Omental fat pad (tissue), 4 donors: Measurements from ENCODE around the gene SEMA5A. TPM values are rescaled to one million over a fixed set of nuclear protein-coding genes. Genes with fewer than 3 reads are reported as not detected.
A peak's percentile ranks its signal among the peaks of the same experiment; 100 is the strongest.

Experiments used
- ATAC-seq: fragments of 150-250 bp; one replicate; pipeline ENCODE4 v1.9.1; 2016; ENCODE audit warnings: mild to moderate bottlenecking, moderate library complexity; ENCODE audit not compliant: low FRiP score
- DNase-seq: peaks from one replicate; pipeline ENCODE4 v3.0.0-alpha.2; 2019; ENCODE audit warnings: low spot score
- CTCF ChIP-seq, 3 donors: fragments of 450-650 bp; IDR thresholded peaks; one replicate each; pipeline ENCODE4 v1.5.1; 2016 to 2017; ENCODE audit warnings: antibody characterized with exemption in 3 of 3, mild to moderate bottlenecking in 3 of 3, moderate library complexity in 2 of 3
- total RNA-seq, 4 donors: library from RNA; depleted of rRNA; stranded (reverse); fragments of >200 nt; gene quantifications; one replicate each; pipeline ENCODE4 v1.1.0, GENCODE V29; 2016

Gene SEMA5A
- total RNA-seq, 4 donors from 2014 or later, result 6.3 to 60.2 (median 22.1) TPM

GRCh38 chr5:9288234-9288633 is 257.6 kb downstream of the SEMA5A start:
- DNase-seq (no peak), ATAC-seq (no peak)
- TF ChIP-seq CTCF (IDR thresholded peaks at IDR 0.05), result no peak

- no peak for TF ChIP-seq CTCF (IDR thresholded peaks at IDR 0.05)
- ATAC-seq, result peak; percentile 93
Measured at GRCh38 chr5:9284781-9285307, 261.0 kb downstream of the SEMA5A start.

GRCh38 chr5:9284272-9284671 is 261.6 kb downstream of the SEMA5A start:
- no peak for TF ChIP-seq CTCF (IDR thresholded peaks at IDR 0.05)
- no peak for ATAC-seq
- no peak for DNase-seq

More at GRCh38 chr5:9284781-9285307, 261.0 kb downstream of the SEMA5A start:
- no peak for DNase-seq

GRCh38 chr5:9283473-9283872 is 262.4 kb downstream of the SEMA5A start:
- ATAC-seq (no peak), DNase-seq (no peak)
- TF ChIP-seq CTCF (IDR thresholded peaks at IDR 0.05), result no peak

GRCh38 chr5:9283021-9283420 is 262.9 kb downstream of the SEMA5A start:
- no peak for ATAC-seq
- no peak for TF ChIP-seq CTCF (IDR thresholded peaks at IDR 0.05)
- DNase-seq, result no peak

GRCh38 chr5:9282211-9282610 is 263.7 kb downstream of the SEMA5A start:
- DNase-seq, result no peak
- no peak for ATAC-seq
- TF ChIP-seq CTCF (IDR thresholded peaks at IDR 0.05), result no peak

- DNase-seq (no peak), ATAC-seq (no peak)
- TF ChIP-seq CTCF (IDR thresholded peaks at IDR 0.05), result no peak
Measured at GRCh38 chr5:9279774-9280173, 266.1 kb downstream of the SEMA5A start.
